Measurements from ENCODE around the gene NAAA.
"Not testable (repeated sequence)": the region's sequence is repeated elsewhere in the genome, so short reads cannot be mapped to it uniquely, and the experiment has no call there.

NAAA gene

GRCh38 chr4:75940692-75941253 lies at the start of gene NAAA:
Gene NAAA, minus strand, starts transcription at chr4:75941013. Its CDS starts 64 bp downstream, at chr4:75940949.
- no peak for FAIRE-seq

GRCh38 chr4:75989846-75990528 lies 49.2 kb upstream of the NAAA start:
- no peak for FAIRE-seq

- no peak for FAIRE-seq
Observed at GRCh38 chr4:75985116-75985515, 44.3 kb upstream of the NAAA start.

DNA sequence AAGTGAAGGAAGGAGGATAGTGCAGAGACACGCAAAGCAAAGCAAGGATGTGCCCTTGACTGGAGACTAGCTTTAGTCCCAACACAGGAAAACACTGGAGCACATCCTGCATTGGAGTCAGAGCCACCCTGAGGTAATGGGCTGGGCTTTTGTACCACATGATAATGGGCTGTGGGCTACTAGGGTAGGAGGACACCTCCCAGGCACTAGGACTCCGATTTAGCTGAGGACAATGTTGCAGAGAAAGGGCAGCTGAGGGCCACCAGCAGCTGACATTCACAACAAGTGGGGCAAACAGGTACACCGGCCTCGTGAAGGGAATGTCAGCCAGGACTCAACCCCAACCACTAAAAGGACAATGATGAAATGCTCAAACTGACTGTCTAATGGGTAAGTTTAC lies 39.8 kb upstream of the NAAA start:
- no peak for FAIRE-seq

DNA sequence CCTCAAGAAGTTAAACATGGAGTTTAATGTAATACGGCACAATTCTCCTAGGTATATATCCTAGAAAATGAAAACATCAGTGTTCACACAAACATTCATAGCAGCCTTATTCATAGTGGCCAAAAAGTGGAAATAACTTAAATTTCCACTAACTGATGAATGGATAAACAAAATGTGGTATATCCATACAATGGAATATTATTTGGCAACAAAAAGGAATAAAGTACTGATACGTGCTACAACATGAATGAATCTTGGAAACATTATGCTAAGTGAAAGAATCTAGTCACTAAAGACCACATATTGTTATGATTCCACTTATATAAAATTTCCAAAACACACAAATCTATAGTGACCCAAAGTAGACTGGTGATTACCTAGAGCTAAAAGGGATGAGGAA lies 35.4 kb upstream of the NAAA start:
- no peak for FAIRE-seq

- no peak for FAIRE-seq
Observed at GRCh38 chr4:75973766-75974165, 33.0 kb upstream of the NAAA start.

- no peak for FAIRE-seq
Observed at GRCh38 chr4:75968084-75968483, 27.3 kb upstream of the NAAA start.

- FAIRE-seq = no peak
Observed at GRCh38 chr4:75963558-75963957, 22.7 kb upstream of the NAAA start.

GRCh38 chr4:75962072-75962471 lies 21.3 kb upstream of the NAAA start:
- FAIRE-seq = not testable (repeated sequence)

- FAIRE-seq = not testable (repeated sequence)
Observed at GRCh38 chr4:75958546-75958945, 17.7 kb upstream of the NAAA start.

DNA sequence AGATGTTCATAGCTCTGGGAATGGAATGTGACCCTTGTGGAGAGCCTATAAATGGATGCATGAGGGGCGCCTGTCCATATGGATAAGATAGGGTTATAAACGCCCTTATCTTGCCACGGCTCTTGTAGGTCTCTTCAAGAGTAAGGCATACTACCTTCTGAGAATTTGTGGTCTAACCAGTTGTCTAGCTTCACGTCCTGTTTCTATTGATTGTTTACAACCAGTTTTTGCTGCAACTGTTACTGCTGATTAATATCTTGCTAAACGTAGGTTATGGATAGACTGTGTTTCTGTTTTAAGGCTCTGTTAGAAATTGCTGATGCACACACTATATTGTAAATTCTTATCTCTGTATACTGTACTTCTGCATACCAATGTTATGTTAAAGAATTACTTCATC lies 14.0 kb upstream of the NAAA start:
- FAIRE-seq = not testable (repeated sequence)

DNA sequence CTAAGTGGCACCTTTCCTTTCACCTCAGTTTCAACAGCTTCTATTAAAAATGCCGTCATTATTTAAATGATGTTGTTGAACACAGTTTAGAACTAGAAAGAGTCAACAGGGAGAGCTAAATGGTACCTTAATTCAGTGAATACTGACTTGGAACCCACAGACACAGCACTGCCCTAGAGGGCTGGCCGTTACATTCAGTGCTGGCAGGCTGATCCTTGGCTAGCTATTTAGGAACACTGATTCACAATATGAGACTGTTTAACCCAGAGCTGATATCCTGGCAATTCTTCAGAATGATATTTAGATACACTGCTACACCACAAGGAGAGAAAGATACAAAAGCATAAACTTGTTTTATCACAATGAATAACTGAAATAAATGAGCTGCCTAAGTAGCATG lies 12.7 kb upstream of the NAAA start:
- no peak for FAIRE-seq

GRCh38 chr4:75950213-75950815 lies 9.5 kb upstream of the NAAA start:
- FAIRE-seq = no peak

- no peak for FAIRE-seq
Observed at GRCh38 chr4:75948822-75949444, 8.1 kb upstream of the NAAA start.

- FAIRE-seq = no peak
Observed at GRCh38 chr4:75939890-75940691, 722 bp downstream of the NAAA start.

DNA sequence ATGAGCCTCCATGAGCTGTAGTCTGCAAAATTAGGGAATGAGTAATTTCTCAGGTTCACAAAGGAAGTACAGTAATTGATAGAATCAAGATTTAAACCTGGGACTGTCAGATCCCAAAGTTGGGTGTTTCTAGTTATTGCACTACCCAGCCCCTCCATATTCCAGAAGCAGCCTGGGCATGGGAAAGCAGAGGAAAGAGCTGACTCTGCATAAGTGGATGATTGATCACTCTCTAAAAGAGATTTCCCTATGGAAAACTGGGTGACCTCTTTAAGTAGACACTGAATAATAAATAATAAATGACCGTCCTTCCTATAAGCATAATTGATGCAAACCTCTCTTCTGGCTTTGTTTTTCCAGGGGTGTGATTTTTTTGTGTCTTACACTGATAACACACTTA lies 5.2 kb downstream of the NAAA start:
- no peak for FAIRE-seq

- FAIRE-seq = no peak
Observed at GRCh38 chr4:75930152-75930551, 10.7 kb downstream of the NAAA start.

DNA sequence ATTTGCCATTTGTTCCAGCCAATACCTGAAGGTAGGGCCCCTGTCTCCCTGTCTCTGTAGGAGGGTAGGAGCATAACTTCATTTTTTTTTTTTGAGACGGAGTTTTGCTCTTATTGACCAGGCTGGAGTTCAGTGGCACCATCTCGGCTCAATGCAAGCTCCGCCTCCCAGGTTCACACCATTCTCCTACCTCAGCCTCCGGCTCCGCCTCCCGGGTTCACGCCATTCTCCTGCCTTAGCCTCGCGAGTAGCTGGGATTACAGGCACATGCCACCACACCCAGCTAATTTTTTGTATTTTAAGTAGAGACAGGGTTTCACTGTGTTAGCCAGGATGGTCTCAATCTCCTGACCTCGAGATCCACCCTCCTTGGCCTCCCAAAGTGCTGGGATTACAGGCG lies 15.9 kb downstream of the NAAA start:
- FAIRE-seq = not testable (repeated sequence)

GRCh38 chr4:75924309-75924827 lies 16.4 kb downstream of the NAAA start:
- FAIRE-seq = no peak

DNA sequence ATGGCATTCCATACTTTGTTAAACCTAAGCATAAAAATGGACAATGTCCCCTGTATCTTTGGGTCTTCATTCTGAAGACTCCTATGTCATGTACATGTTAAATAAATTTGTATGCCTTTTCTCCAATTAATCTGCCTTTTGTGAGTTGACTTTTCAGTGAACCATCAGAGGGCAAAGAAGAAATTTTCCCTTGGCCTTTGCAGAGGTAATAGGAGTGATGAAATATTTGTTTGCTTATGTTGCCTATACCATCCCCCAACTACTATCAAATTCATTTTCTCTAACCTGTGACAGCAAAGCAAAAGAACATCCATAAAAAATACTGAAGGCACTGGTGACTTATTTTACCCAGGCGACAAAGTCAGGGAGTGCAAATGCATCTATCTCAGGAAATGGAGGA lies 18.2 kb downstream of the NAAA start:
- FAIRE-seq = no peak

DNA sequence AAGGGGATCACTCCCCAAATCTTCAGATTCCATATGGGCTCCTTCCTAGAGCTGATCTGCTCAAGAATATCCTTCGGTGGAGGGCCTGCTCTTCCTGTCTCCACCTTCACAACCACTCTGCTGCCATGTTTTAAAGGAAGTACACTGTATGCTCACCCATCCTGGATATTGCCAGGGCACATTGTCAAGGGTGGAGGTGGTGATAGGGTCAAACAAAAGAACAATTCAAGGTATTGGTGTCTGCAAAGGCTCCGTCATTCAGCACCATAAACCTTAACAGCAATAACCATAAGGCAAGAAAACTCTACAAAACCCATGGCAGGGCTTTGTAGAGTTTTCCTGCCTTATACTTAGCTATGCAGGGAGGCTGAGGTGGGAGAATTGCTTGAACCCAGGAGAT lies 18.9 kb downstream of the NAAA start:
- FAIRE-seq = no peak

DNA sequence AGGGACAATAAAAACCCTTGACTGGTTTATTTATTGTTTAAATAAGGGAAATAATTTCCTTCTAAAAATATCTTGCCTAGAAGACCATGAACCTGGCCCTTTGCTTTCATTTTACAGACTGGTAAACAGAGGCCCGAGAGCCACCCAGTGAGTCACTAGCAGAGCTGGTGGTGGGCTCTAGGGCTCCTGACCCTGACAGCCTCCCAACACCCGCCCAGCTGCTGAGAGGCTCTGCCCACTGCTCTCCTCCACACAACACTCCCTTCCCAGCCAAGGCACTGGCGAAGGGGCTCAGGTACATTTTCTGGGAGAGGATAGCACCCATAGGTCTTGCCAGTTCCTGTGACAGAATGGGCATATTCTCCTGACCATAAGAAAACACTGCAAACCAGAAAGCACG lies 20.5 kb downstream of the NAAA start:
- FAIRE-seq = no peak

- FAIRE-seq = no peak
Observed at GRCh38 chr4:75919920-75920319, 20.9 kb downstream of the NAAA start.

Measured in endometrium (tissue), 2 donors.